ENCODE measurements around the gene NPPC.

- TF ChIP-seq, protein P1, sequence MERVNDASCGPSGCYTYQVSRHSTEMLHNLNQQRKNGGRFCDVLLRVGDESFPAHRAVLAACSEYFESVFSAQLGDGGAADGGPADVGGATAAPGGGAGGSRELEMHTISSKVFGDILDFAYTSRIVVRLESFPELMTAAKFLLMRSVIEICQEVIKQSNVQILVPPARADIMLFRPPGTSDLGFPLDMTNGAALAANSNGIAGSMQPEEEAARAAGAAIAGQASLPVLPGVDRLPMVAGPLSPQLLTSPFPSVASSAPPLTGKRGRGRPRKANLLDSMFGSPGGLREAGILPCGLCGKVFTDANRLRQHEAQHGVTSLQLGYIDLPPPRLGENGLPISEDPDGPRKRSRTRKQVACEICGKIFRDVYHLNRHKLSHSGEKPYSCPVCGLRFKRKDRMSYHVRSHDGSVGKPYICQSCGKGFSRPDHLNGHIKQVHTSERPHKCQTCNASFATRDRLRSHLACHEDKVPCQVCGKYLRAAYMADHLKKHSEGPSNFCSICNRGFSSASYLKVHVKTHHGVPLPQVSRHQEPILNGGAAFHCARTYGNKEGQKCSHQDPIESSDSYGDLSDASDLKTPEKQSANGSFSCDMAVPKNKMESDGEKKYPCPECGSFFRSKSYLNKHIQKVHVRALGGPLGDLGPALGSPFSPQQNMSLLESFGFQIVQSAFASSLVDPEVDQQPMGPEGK (CRISPR knock-in tag; IDR thresholded peaks at IDR 0.05; ENCODE audit: borderline replicate concordance): no peak
- no peak for TF ChIP-seq ZFP30 (CRISPR knock-in tag; IDR thresholded peaks at IDR 0.05)
- TF ChIP-seq ZNF565 (CRISPR knock-in tag; conservative IDR thresholded peaks at IDR 0.05; ENCODE audit: low read depth): no peak
- TF ChIP-seq, protein P2, sequence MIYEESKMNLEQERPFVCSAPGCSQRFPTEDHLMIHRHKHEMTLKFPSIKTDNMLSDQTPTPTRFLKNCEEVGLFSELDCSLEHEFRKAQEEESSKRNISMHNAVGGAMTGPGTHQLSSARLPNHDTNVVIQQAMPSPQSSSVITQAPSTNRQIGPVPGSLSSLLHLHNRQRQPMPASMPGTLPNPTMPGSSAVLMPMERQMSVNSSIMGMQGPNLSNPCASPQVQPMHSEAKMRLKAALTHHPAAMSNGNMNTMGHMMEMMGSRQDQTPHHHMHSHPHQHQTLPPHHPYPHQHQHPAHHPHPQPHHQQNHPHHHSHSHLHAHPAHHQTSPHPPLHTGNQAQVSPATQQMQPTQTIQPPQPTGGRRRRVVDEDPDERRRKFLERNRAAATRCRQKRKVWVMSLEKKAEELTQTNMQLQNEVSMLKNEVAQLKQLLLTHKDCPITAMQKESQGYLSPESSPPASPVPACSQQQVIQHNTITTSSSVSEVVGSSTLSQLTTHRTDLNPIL (CRISPR knock-in tag; IDR thresholded peaks at IDR 0.05; ENCODE audit: low read depth): no peak
- TF ChIP-seq ZFP3 (CRISPR knock-in tag; IDR thresholded peaks at IDR 0.05): no peak
Measured at GRCh38 chr2:231900486-231900942, 25.7 kb downstream of the NPPC start.

Data from SK-N-SH treated with all-trans-retinoic acid at 6 μM for 48 hours (cell line).